GM10266 (cell line): ENCODE results near the gene NISCH.

Experiments
- DNase-seq: peaks from one replicate; pipeline ENCODE4 v3.0.0; 2012; ENCODE audit errors: extremely low spot score
- TF ChIP-seq, protein P1 (sequence below): IDR thresholded peaks from 2 replicates; pipeline ENCODE4 v1.5.1; 2012; ENCODE audit warnings: mild to moderate bottlenecking, low read depth; ENCODE audit not compliant: control insufficient read depth, insufficient read depth; ENCODE audit errors: missing control alignments

NISCH gene

DNA sequence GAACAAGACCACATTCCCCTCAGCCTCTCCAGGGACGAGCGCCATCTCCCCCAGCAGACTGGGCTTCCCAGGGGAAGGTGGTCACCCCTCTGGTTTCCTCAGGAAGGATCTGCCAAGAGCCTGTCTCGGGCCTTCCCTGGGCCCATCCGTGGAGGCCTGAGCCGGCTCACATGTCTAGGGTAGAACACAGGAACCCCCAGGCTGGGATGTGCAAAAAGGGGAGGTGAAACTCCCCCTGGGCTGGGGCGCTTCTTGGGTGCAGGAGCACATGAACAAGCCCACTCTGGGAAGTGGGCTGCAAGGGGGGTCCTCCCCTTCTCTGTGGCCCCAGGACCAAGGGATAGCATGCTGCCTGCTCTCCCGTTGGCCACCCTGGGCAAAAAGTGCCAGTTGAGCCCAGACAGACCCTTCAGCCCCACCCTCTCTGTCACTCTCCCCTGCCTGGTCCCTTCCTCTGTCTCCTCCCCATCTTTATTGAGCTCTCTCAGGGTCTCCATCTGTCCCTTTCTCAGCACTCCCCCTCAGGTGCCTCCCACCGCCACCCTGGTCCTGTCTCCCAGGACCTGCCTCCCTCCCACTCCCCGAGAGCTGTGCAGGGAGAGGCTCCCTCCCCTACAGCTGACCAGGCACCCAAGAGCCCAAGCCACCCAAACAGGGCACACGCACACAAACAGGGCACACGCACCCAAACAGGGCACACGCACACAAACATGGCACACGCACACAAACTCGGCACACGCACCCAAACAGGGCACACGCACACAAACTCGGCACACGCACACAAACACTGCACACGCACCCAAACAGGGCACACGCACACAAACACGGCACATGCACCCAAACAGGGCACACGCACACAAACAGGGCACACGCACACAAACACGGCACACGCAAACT lies 11.4 kb upstream of the NISCH start:
- DNase-seq = no peak

DNA sequence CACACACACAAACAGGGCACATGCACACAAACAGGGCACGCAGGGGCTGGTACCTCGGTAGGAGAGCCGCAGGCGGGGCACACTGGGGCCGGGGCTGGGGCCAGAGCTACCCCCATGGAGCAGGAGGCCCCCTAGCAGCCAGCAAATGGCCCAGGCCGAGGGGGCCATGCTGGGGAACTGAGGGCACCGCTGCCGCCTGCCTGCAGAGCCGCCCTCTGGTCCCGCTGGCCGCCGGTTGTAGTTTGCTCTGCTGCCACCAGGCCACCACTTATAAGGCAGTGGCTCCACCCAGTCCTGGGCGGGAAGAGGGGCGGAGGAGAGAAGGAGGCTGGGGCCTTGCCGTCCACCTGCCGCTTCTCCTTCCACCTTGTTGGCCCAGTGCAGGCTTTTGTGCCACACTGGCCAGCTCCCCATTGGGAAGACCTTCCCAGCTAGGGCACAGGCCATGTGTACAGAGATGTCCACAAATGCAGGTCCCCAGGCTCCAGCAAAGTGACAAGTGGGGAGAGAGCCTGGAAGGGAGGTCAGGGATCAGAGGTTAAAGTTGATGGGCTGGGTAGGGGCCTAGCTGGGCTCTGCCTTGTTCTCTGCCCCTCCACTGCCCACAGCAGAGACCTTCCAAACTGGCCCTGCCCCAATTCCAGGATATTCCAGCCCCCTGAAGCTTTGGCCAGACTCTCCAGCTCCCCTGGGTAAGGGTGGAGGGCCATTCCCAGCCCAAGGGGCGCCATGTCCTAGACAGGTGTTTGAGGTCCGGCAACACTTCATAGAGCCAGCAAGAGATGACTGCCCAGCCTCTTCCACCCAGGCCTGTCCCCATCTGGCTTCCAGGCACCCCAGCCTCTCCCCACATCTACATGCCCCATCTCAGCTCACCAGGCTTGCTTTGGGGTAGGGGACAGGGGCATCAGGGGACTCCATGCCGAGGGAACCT lies 10.3 kb upstream of the NISCH start, which contains the start of gene SEMA3G:
Gene SEMA3G (minus strand): TSS at position 244 of the 934 bp plus-strand sequence. CDS start 76 bp downstream, at position 168.
- TF ChIP-seq, protein P1, sequence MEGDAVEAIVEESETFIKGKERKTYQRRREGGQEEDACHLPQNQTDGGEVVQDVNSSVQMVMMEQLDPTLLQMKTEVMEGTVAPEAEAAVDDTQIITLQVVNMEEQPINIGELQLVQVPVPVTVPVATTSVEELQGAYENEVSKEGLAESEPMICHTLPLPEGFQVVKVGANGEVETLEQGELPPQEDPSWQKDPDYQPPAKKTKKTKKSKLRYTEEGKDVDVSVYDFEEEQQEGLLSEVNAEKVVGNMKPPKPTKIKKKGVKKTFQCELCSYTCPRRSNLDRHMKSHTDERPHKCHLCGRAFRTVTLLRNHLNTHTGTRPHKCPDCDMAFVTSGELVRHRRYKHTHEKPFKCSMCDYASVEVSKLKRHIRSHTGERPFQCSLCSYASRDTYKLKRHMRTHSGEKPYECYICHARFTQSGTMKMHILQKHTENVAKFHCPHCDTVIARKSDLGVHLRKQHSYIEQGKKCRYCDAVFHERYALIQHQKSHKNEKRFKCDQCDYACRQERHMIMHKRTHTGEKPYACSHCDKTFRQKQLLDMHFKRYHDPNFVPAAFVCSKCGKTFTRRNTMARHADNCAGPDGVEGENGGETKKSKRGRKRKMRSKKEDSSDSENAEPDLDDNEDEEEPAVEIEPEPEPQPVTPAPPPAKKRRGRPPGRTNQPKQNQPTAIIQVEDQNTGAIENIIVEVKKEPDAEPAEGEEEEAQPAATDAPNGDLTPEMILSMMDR = peak; percentile 32
- DNase-seq = peak; percentile 74

More for the DNA sequence above, 11.4 kb upstream of the NISCH start:
- TF ChIP-seq, protein P1 = no peak

DNA sequence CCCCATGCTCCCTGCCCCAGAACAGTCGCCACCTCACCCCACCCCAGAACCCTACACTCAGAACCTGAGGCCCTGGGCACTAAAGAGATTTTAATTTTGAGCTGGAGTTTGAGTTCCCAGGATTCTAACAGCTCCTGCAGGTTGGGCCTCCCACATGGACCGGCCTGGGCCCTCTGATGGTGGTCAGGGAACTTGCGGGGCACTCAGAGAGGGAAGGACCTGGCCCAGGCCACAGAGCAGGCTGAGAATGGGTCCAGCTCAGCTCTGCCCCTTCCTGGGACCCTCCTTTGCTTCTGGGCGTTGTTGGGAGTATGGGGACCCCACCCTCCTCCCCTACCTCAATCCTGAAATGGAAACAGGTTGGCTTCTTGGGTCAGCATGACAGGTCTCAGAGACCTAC lies 9.4 kb upstream of the NISCH start:
- DNase-seq = no peak
- TF ChIP-seq, protein P1 = no peak

DNA sequence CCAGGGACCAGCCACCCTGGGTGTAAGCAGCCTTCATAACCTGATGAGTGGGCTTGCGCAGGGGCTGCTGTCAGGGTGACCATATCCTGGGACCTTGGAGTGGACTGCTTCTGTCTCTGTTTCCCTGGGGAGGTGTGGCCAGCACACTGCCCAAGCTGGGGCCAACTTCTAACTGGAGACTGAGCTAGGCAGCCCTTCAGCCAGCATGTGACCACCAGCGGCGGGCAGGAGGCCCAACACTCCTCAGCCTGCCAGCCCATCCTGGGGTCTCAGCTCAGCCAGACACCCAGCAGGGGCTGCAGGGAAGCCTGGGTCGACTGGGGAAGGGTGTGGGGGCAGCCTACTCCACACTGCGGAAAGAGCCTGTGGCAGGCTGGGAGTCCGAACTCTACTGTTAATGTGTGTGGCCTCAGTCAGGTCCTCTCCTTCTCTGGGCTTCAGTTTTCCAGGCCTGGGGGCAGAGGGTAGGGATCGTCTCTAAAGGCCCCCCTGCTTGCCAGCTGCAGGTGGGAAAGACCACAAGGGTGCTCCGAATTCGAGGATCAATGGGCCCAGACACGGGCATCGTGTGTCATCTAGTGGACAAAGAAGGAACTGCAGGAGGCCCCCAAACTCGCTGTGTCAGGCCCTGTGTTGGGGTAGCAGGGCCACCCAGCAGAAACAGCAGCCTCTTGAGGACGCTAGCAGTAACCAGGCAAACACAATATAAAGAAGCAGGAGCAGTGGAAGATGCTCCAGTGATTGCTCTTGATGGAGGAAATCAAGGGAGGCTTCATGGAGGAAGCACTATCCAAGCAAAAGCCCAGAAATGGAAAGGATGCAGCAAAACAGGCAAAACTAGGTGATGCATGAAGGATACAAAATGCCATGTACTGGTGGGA lies 8.5 kb upstream of the NISCH start:
- TF ChIP-seq, protein P1 = peak; percentile 97
- peak; percentile 79 for DNase-seq

DNA sequence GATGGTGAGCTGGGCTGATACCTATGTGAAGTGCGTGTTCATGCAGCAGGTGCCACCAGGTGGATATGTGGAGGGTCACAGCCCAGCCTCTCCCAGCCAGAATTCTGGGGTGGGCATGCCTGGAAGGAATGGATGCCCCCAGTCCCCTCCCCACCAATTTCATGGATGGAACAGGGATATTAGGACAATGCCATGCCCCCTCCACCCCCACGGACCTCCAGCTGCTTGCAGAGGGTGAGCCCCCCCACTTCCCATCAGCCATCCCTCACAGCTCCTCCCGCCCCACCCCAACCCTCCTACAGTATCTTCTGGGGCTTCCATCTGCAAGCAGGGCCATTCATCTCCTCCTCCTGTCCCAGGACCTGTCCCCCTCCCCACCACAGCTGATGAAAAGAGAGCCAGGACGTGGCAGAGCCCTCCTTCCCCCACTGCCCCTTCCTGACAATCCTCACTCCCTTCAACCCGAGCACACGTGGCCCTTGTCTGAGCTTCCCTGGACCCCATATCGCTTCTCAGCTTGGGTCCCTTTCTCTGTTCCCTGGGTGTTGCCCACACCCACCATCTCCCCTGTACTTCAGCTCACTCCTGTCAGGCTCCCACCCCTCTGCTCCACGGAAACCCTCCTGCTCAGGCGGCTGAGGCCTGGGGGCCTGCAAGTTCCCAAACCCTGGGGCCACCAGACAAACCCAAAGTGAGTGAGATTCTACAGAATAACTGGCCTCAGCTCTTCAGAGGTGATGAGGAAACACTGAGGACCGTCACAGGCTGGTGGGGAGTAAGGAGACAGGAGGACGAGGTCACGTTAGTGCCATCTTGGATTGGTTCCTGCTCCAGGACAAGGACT lies 7.7 kb upstream of the NISCH start:
- no peak for DNase-seq
- TF ChIP-seq, protein P1 = no peak
